ENCODE results near the gene ENTHD1. TPM values are rescaled to one million over a fixed set of nuclear protein-coding genes. Genes with fewer than 3 reads are reported as not detected.

The ENTHD1 gene
- total RNA-seq, 4 donors from 2014 or later, result not detected

DNA sequence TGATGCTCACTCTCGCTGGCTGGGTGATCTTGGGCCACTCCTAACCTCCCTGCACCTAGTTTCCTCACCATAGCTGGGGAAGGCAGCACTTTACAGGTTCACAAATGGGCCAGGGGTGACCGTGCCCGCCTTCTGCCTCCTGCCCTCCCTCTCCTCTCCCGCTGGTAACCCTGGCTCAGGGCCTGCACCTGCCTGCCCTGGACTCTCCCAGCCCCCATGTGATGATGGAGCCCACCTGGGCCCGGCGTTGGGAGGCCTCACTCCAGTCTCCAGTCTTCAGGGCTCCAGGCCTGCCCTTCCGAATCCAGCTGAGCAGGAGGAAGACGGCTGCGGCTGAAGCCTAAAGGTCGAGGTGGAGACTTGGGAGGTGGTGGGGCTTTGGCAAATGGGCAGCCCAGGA lies 170.1 kb downstream of the ENTHD1 start:
- intact Hi-C loops (cut with DNase I; ENCODE audit: low total_unique reads), result no loop called here
- no peak for TF ChIP-seq POLR2A (IDR thresholded peaks at IDR 0.05)
- TF ChIP-seq, protein P1, sequence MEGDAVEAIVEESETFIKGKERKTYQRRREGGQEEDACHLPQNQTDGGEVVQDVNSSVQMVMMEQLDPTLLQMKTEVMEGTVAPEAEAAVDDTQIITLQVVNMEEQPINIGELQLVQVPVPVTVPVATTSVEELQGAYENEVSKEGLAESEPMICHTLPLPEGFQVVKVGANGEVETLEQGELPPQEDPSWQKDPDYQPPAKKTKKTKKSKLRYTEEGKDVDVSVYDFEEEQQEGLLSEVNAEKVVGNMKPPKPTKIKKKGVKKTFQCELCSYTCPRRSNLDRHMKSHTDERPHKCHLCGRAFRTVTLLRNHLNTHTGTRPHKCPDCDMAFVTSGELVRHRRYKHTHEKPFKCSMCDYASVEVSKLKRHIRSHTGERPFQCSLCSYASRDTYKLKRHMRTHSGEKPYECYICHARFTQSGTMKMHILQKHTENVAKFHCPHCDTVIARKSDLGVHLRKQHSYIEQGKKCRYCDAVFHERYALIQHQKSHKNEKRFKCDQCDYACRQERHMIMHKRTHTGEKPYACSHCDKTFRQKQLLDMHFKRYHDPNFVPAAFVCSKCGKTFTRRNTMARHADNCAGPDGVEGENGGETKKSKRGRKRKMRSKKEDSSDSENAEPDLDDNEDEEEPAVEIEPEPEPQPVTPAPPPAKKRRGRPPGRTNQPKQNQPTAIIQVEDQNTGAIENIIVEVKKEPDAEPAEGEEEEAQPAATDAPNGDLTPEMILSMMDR (IDR thresholded peaks at IDR 0.05), result no peak
- WGBS, 2 donors, result 87 to 91% methylated on average over 10 of the region's 10 CpGs
- peak in 1 of 2 donors; percentile 73 for DNase-seq (ENCODE audit: low spot score in 2 of 2)
- no peak overlapping the region for H3K4me3 ChIP-seq (ENCODE audit: low read depth, poor library complexity, severe bottlenecking)

DNA sequence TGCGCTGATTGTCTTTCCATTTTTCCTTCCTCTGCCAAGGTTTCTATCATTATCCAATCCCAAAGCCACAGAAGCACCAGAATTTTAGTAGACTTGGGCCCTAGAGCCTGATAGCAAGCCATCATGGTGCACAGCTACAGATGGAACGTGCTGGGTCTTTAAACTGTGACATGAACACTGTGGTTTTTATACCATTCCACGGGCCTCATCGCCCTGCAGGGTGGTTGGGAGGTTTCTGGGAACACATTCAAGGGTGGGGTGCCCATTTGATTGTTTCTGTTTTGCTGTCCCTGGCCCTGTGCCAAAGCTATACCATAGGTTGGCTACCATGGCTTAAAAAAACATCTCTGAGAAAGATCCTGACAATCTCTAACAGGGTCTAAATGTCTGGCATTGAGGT lies 171.1 kb downstream of the ENTHD1 start:
- 53 to 65% methylated on average over 4 of the region's 4 CpGs for WGBS, 2 donors
- no peak for DNase-seq (ENCODE audit: low spot score in 2 of 2)
- TF ChIP-seq POLR2A (IDR thresholded peaks at IDR 0.05), result no peak
- TF ChIP-seq, protein P1 (IDR thresholded peaks at IDR 0.05), result no peak
- intact Hi-C loops (cut with DNase I; ENCODE audit: low total_unique reads), result no loop called here
- H3K4me3 ChIP-seq (ENCODE audit: low read depth, poor library complexity, severe bottlenecking), result no peak overlapping the region

DNA sequence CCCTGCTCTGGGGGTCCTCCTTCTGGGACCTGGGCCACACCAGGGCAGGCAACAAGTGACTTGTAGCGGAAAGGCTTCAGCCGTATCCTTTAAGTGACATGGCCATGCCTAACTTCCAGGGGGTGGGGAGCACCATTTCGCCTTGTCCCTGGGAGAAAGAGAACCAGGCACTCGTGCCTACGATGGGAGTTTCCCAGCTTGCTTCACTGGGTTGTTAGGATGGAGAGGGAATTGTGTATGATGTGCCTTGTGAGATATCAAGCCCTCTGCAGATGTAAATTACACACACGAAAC lies 171.6 kb downstream of the ENTHD1 start:
- intact Hi-C loops (cut with DNase I; ENCODE audit: low total_unique reads), result no loop called here
- DNase-seq (ENCODE audit: low spot score in 2 of 2), result no peak
- no peak overlapping the region for H3K4me3 ChIP-seq (ENCODE audit: low read depth, poor library complexity, severe bottlenecking)
- TF ChIP-seq, protein P1 (IDR thresholded peaks at IDR 0.05), result no peak
- TF ChIP-seq POLR2A (IDR thresholded peaks at IDR 0.05), result no peak
- WGBS, 2 donors, result 79 to 85% methylated on average over 6 of the region's 6 CpGs

DNA sequence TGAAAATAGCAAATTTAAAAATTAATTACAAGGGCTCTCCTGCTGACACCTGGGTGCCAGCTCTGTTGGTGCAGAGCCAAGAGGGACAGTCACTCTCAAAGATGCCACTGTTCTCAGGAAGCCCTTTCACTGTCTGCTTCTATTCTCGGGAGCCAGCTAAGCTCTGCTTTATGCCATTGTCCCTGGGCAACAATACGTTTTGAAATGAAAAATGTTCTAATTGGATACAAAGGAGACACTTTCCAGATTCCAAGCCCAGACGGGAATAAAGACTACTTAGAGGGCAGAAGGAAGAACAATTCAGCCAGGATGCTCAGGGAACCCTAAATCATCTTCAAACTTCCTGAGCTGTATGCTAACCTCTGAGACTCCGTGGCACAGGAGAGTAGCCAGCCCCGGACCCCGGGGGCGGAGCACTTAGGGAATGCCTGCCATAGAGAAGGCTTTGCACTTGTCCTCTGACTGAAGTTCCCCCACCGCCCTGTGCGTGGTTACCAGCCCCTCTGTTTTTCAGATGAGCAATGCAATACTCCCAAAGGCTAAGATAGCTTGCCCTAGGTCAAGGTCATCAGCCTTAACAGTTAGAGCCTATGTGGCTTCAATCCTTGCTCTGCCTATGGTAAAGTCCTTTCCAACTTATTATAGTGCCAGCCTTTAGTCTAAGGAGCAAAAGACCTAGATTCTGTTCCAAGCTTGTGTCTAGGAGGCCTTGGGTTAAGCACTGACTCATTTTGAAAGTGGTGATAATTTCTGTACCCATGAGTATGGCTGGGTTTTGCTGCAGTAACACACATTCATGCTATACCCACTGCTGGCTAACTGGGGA lies 172.1 kb downstream of the ENTHD1 start:
- TF ChIP-seq, protein P1 (IDR thresholded peaks at IDR 0.05), result no peak
- no peak for TF ChIP-seq POLR2A (IDR thresholded peaks at IDR 0.05)
- peak in 1 of 2 donors; percentile 84 for DNase-seq (ENCODE audit: low spot score in 2 of 2)
- intact Hi-C loops (cut with DNase I; ENCODE audit: low total_unique reads), result no loop called here
- H3K4me3 ChIP-seq (ENCODE audit: low read depth, poor library complexity, severe bottlenecking), result no peak overlapping the region
- WGBS, 2 donors, result 47 to 54% methylated on average over 9 of the region's 9 CpGs

DNA sequence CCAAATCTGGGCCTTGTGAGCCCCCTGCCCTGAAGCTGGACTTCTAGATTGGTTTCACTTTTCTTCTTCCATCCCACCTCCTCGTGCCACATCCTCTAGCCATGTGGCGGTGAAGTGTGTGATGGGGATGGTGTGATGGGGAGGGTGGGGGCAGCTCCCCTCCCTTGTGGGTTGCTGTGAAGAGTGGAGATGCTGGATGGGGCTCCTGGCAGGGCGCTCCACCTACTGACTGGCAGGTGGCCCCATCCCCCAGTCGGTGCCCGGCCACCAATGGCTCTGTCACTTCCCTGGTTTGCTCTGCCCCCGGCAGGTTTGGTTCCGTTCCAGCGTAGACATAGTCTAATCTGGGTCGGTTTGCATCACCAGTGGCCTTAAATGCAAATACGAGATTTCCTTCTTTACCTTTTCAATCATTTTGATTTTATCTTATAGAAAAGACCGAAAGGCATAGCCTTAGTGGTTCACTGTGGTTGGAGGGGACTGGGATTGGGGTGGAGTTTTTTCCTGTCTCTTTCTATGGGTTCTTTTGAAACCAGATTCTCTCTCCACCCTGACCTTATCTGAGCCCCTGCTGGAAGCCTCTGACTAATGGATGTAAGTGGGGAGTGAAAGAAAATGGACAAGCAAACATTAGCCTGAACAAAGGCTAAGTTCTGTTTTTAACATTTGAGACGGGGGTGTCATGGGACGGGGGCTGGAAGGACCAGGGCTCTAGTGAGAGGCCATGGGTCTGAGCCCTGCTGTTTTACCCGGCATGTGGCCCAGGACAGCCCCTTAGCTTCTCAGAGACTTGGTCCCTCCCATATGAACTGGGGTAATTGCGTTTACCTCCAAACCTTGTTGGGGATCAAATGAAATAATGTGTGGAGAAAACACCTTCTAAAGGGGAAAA lies 173.8 kb downstream of the ENTHD1 start:
- intact Hi-C loops (cut with DNase I; ENCODE audit: low total_unique reads), result no loop called here
- TF ChIP-seq, protein P1 (IDR thresholded peaks at IDR 0.05), result no peak
- TF ChIP-seq POLR2A (IDR thresholded peaks at IDR 0.05), result no peak
- 79 to 82% methylated on average over 15 of the region's 15 CpGs for WGBS, 2 donors
- H3K4me3 ChIP-seq (ENCODE audit: low read depth, poor library complexity, severe bottlenecking), result no peak overlapping the region
- DNase-seq (ENCODE audit: low spot score in 2 of 2), result peak in 1 of 2 donors; percentile 78
